DMS53 treated with DMSO at 0.1 percent for 48 hours (cell line): ENCODE measurements around the gene DLGAP1.

Source experiments
- DNase-seq: peaks from one replicate; lab custom pipeline; 2025; ENCODE audit not compliant: unreplicated experiment; lab: John Stamatoyannopoulos, UW

DLGAP1 gene

GRCh38 chr18:3520230-3521085 lies 934.6 kb downstream of the DLGAP1 start:
- no peak for DNase-seq

DNA sequence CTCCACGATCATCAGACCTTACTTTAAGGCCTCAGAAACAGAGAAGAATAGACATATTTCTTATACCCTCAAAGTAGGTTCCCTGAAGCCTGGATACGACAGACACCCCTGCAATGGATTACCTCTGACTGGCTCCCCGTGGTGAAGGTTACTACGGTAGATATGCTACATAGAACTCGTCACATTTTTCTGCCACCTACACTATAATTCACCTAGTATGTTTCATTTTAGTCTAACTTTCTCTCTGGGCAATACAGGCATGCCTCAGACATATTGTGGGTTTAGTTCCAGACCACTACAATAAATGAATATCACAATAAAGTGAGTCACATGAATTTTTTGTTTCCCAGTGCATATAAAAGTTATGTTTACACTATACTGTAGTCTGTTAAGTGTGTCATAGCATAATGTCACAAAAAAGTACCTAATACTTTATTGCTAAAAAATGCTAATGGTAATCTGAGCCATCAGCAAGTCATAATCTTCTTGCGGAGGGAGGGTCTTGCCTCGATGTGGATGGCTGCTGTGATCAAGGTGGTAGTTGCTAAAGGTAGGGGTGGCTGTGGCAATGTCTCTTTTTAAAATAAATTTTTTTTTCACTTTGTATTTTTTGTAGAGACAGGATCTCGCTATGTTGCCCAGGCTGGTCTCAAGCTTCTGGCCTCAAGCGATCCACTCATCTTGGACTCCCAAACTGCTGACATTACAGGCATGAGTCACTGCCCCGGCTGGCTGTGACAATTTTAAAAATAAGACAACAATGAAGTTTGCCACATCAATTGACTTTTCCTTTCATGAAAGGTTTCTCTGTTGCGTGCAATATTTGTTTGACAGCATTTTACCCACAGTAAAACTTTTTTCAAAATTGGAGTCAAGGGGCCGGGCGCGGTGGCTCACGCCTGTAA lies 940.5 kb downstream of the DLGAP1 start:
- no peak for DNase-seq

DNA sequence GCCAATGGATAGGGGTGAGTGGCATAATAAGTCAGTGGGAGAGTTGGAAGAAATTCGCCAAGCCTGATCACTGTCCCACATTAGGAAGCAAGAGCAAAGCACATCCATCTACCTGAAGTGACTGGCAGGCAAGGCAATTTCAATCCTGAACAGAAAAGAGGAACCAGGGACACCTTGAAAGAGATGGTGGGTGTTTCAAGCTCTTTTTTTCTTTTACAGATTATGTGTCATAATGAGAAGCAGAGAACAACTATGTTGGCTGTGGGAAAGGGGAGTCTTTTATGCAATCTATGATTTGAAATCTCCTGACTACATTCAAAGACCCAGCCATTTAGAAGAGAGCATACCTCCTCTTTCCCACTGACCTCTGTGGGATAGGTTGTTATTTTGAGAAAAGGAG lies 941.6 kb downstream of the DLGAP1 start:
- DNase-seq, result no peak

DNA sequence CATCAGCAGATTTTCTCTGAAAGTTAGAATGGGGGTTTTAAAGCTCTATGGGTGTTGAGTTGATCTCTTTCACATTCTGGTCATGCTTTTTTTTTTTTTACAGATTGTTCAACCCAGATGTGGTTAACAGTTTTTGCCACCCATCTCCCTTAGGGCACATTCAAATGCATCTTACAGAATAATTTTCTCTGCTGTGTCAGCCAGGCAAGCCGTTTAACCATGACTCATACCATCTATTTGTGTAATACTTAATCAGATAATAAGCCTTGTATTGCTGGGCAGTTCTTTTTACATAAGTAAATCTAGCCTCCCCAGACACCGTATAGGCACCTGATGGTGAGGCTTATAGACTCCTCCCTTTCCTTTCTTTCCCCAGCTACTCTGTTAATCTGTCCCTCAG lies 943.1 kb downstream of the DLGAP1 start:
- peak; percentile 81 for DNase-seq

DNA sequence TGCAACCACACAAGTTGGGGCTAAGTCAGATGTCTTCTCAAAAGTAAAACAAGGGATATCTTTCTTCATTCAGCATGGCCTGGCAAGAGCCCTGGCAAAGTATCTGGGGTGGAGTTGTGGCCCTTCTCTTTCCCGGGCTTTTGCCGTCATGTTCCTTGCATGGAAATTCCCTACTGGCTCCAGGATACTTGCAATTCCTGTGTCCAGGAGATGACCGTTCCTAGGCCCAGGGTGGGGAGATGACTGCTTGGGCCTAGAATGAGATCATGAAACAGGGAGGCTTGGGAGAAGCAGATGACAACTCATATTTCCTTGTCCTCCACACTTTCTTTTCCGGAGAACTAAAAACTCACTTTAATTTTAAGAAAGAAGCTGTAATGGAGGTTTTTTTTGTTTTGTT lies 944.2 kb downstream of the DLGAP1 start:
- no peak for DNase-seq

- DNase-seq, result no peak
Observed at GRCh38 chr18:3510024-3510423, 945.1 kb downstream of the DLGAP1 start.

DNA sequence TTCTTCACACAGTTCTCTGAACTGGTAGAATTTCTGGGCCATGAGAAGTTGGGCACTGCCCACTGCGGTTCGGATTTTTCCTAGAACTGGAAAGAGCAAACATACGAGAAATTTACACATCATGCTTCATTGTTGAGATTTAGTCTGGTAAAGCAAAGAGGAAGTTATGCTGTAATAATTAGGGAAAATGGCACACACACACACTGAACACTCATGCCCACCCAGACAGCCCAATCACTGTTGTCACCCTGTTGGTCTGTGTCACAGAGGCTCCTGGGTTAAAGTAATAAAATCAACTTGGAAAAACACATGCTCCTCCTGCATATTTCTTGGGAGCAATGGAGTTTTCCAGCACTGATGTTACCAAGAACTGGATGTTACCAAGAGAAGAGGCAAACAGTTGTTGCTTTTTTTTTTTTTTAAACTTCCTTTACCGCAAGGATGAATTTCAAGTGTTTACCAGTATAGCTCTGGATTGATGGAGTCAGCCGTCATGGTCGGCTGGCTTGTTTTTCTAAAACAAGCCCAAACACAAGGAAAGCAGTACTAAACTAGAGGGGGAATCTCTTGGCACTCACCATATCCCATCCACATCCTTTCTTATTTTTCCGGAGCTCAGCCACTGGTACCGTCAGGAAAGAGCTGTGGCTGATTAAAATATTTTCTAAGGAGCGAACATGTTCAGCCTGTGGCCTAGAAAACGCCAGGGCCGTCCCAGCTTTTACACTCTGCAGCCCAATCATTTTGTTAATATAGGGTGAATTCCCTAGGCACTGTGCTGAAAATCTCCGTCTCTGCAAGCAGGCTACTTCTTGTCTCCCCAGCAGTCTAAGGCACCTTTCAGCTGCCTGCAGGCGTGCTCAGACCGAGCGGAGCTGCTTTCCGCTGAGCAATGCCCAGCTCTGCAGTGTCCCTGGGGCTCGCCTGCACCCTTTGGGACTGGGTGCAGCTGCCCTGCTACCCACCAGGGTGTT lies 946.2 kb downstream of the DLGAP1 start:
- peak; percentile 97 for DNase-seq

GRCh38 chr18:3504637-3505036 lies 950.5 kb downstream of the DLGAP1 start:
- DNase-seq, result no peak

- DNase-seq, result no peak
Observed at GRCh38 chr18:3502650-3503049, 952.5 kb downstream of the DLGAP1 start.

DNA sequence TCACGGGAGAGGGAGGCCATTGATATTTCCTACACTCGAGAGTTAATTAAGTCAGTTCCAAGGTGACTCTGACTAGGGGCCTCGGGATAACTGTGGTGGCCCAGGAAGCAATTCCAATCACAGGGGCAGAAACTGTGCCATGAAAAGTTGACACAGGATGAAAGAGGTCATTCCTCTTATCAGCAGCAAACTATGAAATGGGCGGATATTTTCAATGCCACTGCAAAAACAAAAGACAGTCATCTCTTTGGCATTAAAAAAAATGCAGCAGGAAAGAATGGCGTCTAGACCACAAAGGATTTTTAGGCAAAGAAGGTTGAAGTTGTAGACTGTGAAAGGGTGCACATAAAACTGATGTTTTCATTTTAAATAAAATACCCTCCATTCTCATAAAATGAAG lies 955.1 kb downstream of the DLGAP1 start:
- DNase-seq, result no peak

DNA sequence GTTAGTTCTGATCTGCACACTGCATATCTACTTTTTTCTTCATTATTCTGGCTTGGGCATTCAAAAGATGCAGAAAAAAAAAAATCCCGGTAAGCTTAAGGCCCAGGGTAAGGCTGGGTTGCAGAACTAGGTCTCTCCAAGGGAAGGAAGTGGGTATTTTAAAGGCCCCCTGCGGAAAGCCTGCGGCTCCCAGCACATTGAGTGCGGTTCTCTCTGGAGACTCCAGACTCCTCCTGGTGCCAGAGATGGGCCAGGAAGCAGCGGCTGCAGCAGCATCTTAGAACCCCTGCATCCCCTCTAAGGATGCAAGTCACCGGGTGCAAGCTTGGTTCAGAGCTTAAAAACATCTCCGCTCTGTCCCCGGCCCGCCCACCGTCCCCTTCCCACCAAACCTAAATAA lies 955.6 kb downstream of the DLGAP1 start:
- no peak for DNase-seq

GRCh38 chr18:3498698-3499471 lies 956.2 kb downstream of the DLGAP1 start:
- no peak for DNase-seq

- DNase-seq, result no peak
Observed at GRCh38 chr18:3495691-3496430, 959.2 kb downstream of the DLGAP1 start.

- no peak for DNase-seq
Observed at GRCh38 chr18:3494569-3494968, 960.5 kb downstream of the DLGAP1 start.

GRCh38 chr18:3494245-3494526 lies 960.9 kb downstream of the DLGAP1 start:
- no peak for DNase-seq

DNA sequence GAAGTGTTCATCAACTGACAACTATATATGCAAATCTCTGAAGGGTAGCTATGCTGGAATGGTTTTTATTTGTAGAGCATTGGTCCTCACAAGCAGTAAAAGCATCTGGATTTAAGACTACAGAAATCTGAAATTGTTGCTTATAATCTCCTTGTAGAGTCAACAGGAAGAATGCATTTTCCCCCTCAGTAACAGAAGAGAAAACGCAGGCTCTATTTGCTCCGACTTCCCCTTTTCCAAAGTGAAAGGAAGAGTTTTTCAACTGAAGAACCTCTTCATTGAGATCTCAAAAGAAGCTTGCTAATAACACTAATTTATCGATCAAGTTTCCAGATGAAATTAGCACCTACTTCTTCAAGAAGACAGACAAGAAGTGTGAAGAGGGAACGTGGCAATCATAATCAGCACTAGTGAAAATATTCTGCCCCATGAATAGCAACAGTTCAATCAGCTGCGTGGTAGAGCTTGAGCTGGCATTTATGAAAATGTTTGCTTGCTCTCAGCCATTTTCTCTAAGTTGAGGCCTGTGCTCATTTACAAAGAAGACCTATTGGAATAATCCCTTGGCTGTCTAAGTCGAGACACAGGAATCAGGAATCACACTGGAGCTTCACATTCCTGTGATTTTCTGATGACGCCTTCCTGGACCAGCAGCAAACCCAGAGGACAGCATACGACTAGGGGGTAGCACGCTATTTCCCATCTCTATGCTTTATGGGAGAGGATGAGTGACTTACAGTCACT lies 961.4 kb downstream of the DLGAP1 start:
- DNase-seq, result no peak

- no peak for DNase-seq
Observed at GRCh38 chr18:3492721-3493120, 962.4 kb downstream of the DLGAP1 start.

- no peak for DNase-seq
Observed at GRCh38 chr18:3491981-3492555, 963.0 kb downstream of the DLGAP1 start.

GRCh38 chr18:3489462-3489861 lies 965.6 kb downstream of the DLGAP1 start:
- no peak for DNase-seq
